IMR-90 (cell line): ENCODE measurements around the gene NKAIN2. TPM values are rescaled to one million over a fixed set of nuclear protein-coding genes. Genes with fewer than 3 reads are reported as not detected.

Experiments
- ATAC-seq: fragments of 200-7000 bp; cut with Tn5 transposase; 2 replicates; pipeline ENCODE4 v1.9.1; 2020; ENCODE audit warnings: low read depth, mild to moderate bottlenecking, moderate library complexity
- BruUV-seq: library from RNA; stranded (reverse); fragments of 400-500 nt; replicated peaks from 2 replicates; lab custom pipeline; 2021; lab: Mats Ljungman, UMichigan
- CTCF ChIA-PET: fragments of 300-600 bp; formaldehyde crosslinking; extraction: SDS; loops from one replicate; lab custom pipeline; 2021; ENCODE audit warnings: antibody characterized with exemption; lab: Yijun Ruan, JAX
- POLR2A ChIA-PET: fragments of 300-600 bp; sonication (Branson Sonifier 250); formaldehyde crosslinking; loops from one replicate; lab custom pipeline; 2022; ENCODE audit warnings: antibody characterized with exemption; ENCODE audit not compliant: unreplicated experiment; lab: Charles Lee
- DNase-seq: peaks from one replicate; pipeline ENCODE4 v3.0.0; 2013
- H2AFZ ChIP-seq: replicated peaks from 2 replicates; pipeline ENCODE3; 2013; ENCODE audit warnings: low read length, mild to moderate bottlenecking; ENCODE audit not compliant: poor library complexity
- H2AK5ac ChIP-seq: 2 replicates; pipeline ENCODE4 v1.6.1; 2013; ENCODE audit warnings: low read depth, low read length, inconsistent platforms
- H2AK9ac ChIP-seq: replicated peaks from 2 replicates; pipeline ENCODE3; 2013; ENCODE audit warnings: mild to moderate bottlenecking, low read depth, low read length, moderate library complexity; ENCODE audit not compliant: poor library complexity
- H2BK120ac ChIP-seq: 2 replicates; pipeline ENCODE4 v1.6.1; 2013; ENCODE audit warnings: low read depth, low read length, inconsistent platforms
- H2BK15ac ChIP-seq: 3 replicates; pipeline ENCODE4 v1.6.1; 2013; ENCODE audit warnings: low read depth, low read length, inconsistent platforms
- H2BK20ac ChIP-seq: 2 replicates; pipeline ENCODE4 v1.6.1; 2013; ENCODE audit warnings: low read depth, mild to moderate bottlenecking, inconsistent platforms, low read length, moderate library complexity
- H2BK5ac ChIP-seq: 2 replicates; pipeline ENCODE4 v1.6.1; 2013; ENCODE audit warnings: mild to moderate bottlenecking, low read depth, low read length, inconsistent platforms; ENCODE audit not compliant: poor library complexity, severe bottlenecking
- H3K14ac ChIP-seq: replicated peaks from 2 replicates; pipeline ENCODE4 v1.6.1; 2013; ENCODE audit warnings: low read depth, low read length, inconsistent platforms
- H3K18ac ChIP-seq: 2 replicates; pipeline ENCODE4 v1.6.1; 2013; ENCODE audit warnings: low read depth, low read length, control low read depth
- H3K23ac ChIP-seq: 2 replicates; pipeline ENCODE4 v1.6.1; 2013; ENCODE audit warnings: low read depth, low read length, inconsistent platforms
- H3K27ac ChIP-seq: 2 replicates; pipeline ENCODE4 v1.5.1; 2013; ENCODE audit warnings: mild to moderate bottlenecking, control low read depth, low read length; ENCODE audit not compliant: insufficient read depth
- H3K27me3 ChIP-seq: 2 replicates; pipeline ENCODE4 v1.6.1; 2013; ENCODE audit warnings: low read length; ENCODE audit not compliant: control insufficient read depth, insufficient read depth
- H3K36me3 ChIP-seq: 2 replicates; pipeline ENCODE4 v1.6.1; 2013; ENCODE audit warnings: low read length, mixed read lengths; ENCODE audit not compliant: control insufficient read depth, insufficient read depth
- H3K4ac ChIP-seq: 2 replicates; pipeline ENCODE4 v1.6.1; 2013; ENCODE audit warnings: low read depth, low read length, inconsistent platforms
- H3K4me1 ChIP-seq: 2 replicates; pipeline ENCODE4 v1.6.1; 2013; ENCODE audit warnings: low read length, mixed read lengths; ENCODE audit not compliant: control insufficient read depth, insufficient read depth
- H3K4me2 ChIP-seq: 2 replicates; pipeline ENCODE4 v1.6.1; 2013; ENCODE audit warnings: low read depth, mild to moderate bottlenecking, control low read depth, low read length, moderate library complexity
- H3K4me3 ChIP-seq: 2 replicates; pipeline ENCODE4 v1.5.1; 2013; ENCODE audit warnings: low read depth, mild to moderate bottlenecking, control low read depth, low read length, moderate library complexity; ENCODE audit not compliant: insufficient read depth
- H3K56ac ChIP-seq: 2 replicates; pipeline ENCODE4 v1.6.1; 2013; ENCODE audit warnings: low read length, inconsistent platforms; ENCODE audit not compliant: insufficient read depth; ENCODE audit errors: extremely low read depth
- H3K79me1 ChIP-seq, 2 experiments: 2 replicates each; pipeline ENCODE4 v1.6.1; 2013; ENCODE audit warnings: low read length in 2 of 2, inconsistent platforms in 1 of 2, low read depth in 1 of 2
- H3K9ac ChIP-seq: 2 replicates; pipeline ENCODE4 v1.6.1; 2013; ENCODE audit warnings: low read depth, low read length, control low read depth
- H3K9me1 ChIP-seq: 2 replicates; pipeline ENCODE4 v1.6.1; 2013; ENCODE audit warnings: low read length, inconsistent platforms; ENCODE audit not compliant: insufficient read depth
- H3K9me3 ChIP-seq: 2 replicates; pipeline ENCODE4 v1.6.1; 2013; ENCODE audit warnings: low read length; ENCODE audit not compliant: control insufficient read depth, insufficient read depth
- H4K20me1 ChIP-seq: 2 replicates; pipeline ENCODE4 v1.6.1; 2013; ENCODE audit warnings: low read length, inconsistent platforms; ENCODE audit not compliant: insufficient read depth
- H4K5ac ChIP-seq: 2 replicates; pipeline ENCODE4 v1.6.1; 2013; ENCODE audit warnings: mild to moderate bottlenecking, low read depth, low read length, control low read depth
- H4K8ac ChIP-seq, 2 experiments: 2 replicates each; pipeline ENCODE4 v1.6.1; 2013; ENCODE audit warnings: low read depth in 2 of 2, low read length in 2 of 2, control low read depth in 1 of 2, inconsistent platforms in 1 of 2
- H4K91ac ChIP-seq: 2 replicates; pipeline ENCODE4 v1.6.1; 2013; ENCODE audit warnings: low read depth, low read length, inconsistent platforms; ENCODE audit not compliant: insufficient read depth
- BHLHE40 ChIP-seq: fragments of 150-350 bp; IDR thresholded peaks from 2 replicates; pipeline ENCODE4 v1.6.1; 2016; ENCODE audit warnings: mild to moderate bottlenecking, low read depth, low read length
- CEBPB ChIP-seq: IDR thresholded peaks from 2 replicates; pipeline ENCODE4 v1.6.1; 2012; ENCODE audit warnings: low read depth, low read length, improper control_type of control experiment
- CHD1 ChIP-seq: IDR thresholded peaks from 2 replicates; pipeline ENCODE4 v1.6.1; 2012; ENCODE audit warnings: low read depth, low read length, improper control_type of control experiment
- CTCF ChIP-seq: conservative IDR thresholded peaks from 2 replicates; pipeline ENCODE4 v1.5.1; 2012; ENCODE audit warnings: mild to moderate bottlenecking, low read depth, low read length, improper control_type of control experiment
- FOS ChIP-seq: fragments of 150-350 bp; IDR thresholded peaks from 2 replicates; pipeline ENCODE4 v1.6.1; 2016; ENCODE audit warnings: low read depth, low read length
- MAFK ChIP-seq: IDR thresholded peaks from 2 replicates; pipeline ENCODE4 v1.6.1; 2012; ENCODE audit warnings: low read depth, low read length, improper control_type of control experiment
- MAZ ChIP-seq: IDR thresholded peaks from 2 replicates; pipeline ENCODE4 v1.6.1; 2012; ENCODE audit warnings: low read depth, mild to moderate bottlenecking, low read length, improper control_type of control experiment, moderate library complexity, borderline replicate concordance
- MXI1 ChIP-seq: IDR thresholded peaks from 2 replicates; pipeline ENCODE4 v1.6.1; 2012; ENCODE audit warnings: low read depth, mild to moderate bottlenecking, low read length, moderate library complexity, borderline replicate concordance
- NFE2L2 ChIP-seq: fragments of 150-350 bp; IDR thresholded peaks from 2 replicates; pipeline ENCODE4 v1.6.1; 2016; ENCODE audit warnings: low read depth, mild to moderate bottlenecking, low read length
- POLR2A ChIP-seq: IDR thresholded peaks from 2 replicates; pipeline ENCODE4 v1.6.1; 2012; ENCODE audit warnings: mild to moderate bottlenecking, low read depth, low read length
- RAD21 ChIP-seq: IDR thresholded peaks from 2 replicates; pipeline ENCODE4 v1.6.1; 2012; ENCODE audit warnings: low read length, improper control_type of control experiment
- RCOR1 ChIP-seq: IDR thresholded peaks from 2 replicates; pipeline ENCODE4 v1.6.1; 2012; ENCODE audit warnings: mild to moderate bottlenecking, low read length, improper control_type of control experiment; ENCODE audit not compliant: insufficient replicate concordance
- RFX5 ChIP-seq: IDR thresholded peaks from 2 replicates; pipeline ENCODE4 v1.8.0; 2012; ENCODE audit warnings: low read depth, mild to moderate bottlenecking, low read length, moderate library complexity
- SMC3 ChIP-seq: fragments of 150-350 bp; IDR thresholded peaks from 2 replicates; pipeline ENCODE4 v1.6.1; 2016; ENCODE audit warnings: low read depth, mild to moderate bottlenecking, antibody characterized with exemption, low read length, moderate library complexity
- WGBS, 2 experiments: methylation state at CpG; one replicate each; pipeline versions ENCODE4 v1.1.5 to v1.1.7; 2013; ENCODE audit warnings: missing lambda C conversion rate in 2 of 2; ENCODE audit not compliant: insufficient read length in 1 of 2; ENCODE audit errors: extremely low coverage in 2 of 2; 5-methylcytosine and 5-hydroxymethylcytosine counted together
- dilution Hi-C: fragments of 300-500 bp; cut with HindIII; formaldehyde crosslinking; loops from one replicate; pipeline ENCODE4 v1.14.3; 2018; ENCODE audit warnings: low sequenced_read_pairs; ENCODE audit not compliant: unreplicated experiment
- in situ Hi-C: fragments of 300-500 bp; cut with MboI; formaldehyde crosslinking; loops from 3 replicates; pipeline ENCODE4 v1.14.3; 2019; ENCODE audit warnings: low sequenced_read_pairs, inconsistent platforms, mixed read lengths
- intact Hi-C: fragments of 100-400 bp; cut with micrococcal nuclease; formaldehyde crosslinking; loops from 2 replicates; pipeline ENCODE4 v1.10.0; 2022
- polyA plus RNA-seq, 3 experiments: library from polyadenylated mRNA; depleted of rRNA; stranded (reverse); fragments of >200 nt; gene quantifications; 2 replicates each; pipeline ENCODE4 v1.2.3, GENCODE V29; 2012; ENCODE audit warnings: low replicate concordance in 1 of 3
- total RNA-seq: library from RNA; depleted of rRNA; stranded (reverse); fragments of >200 nt; gene quantifications from 2 replicates; pipeline ENCODE4 v1.2.3, GENCODE V29; 2012
- TF ChIP-seq, protein P1 (sequence below): fragments of 150-350 bp; IDR thresholded peaks from 2 replicates; pipeline ENCODE4 v1.6.1; 2016; ENCODE audit warnings: low read depth, mild to moderate bottlenecking, low read length, moderate library complexity, borderline replicate concordance
- TF ChIP-seq, protein P2 (sequence below): fragments of 150-350 bp; IDR thresholded peaks from 2 replicates; pipeline ENCODE4 v1.6.1; 2017; ENCODE audit warnings: mild to moderate bottlenecking, antibody characterized with exemption, low read length, low read depth

NKAIN2 gene
- total and polyA plus RNA-seq, 2 of the 4 experiments (the other 2 are of a cell fraction) = not detected

DNA sequence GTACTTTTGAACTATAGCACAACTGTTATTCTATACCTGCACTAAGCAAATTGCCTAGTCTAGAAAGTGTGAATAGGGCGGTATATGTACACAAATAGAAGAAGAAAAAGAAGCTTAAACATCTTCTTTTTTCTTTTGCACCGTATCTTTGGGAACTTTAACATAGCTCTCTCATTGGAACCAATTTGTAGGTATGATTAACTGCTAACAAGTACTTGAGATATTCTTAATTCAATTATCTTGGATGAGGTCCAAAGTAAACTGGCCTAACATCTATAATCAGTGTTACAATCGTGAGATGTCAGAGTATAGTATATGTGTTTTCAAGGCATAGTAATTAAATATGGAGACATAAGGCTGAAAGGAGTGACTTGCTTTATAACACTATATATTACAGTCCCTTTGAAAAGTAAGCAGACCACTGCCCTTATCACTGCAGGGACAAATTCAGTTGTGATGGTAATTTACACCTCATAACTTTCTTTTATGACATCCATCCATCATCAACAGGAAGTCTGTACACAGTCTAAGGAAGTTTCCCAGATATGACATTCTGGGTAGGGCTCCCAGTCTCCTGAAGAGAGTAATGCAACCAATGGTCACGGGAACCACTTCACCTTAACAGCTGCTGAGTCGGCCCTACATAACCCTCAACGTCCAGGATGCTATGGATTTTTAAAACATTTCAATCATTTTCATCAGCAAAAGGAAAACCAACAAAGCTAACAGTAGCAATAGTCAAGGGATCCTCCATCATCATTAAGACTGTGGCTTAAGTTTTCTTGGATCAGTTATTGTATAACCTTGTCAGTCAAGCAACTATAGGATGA lies 37.6 kb downstream of the NKAIN2 start:
- Histone ChIP-seq H3K27ac (no peak overlapping the region), H4K20me1 (no peaks in the 10 kb centered on the region), H3K23ac (no peak overlapping the region), H3K9ac (no peak overlapping the region), H3K56ac (no peak overlapping the region), H4K8ac (no peak overlapping the region), H3K36me3 (no peaks in the 10 kb centered on the region), H2AFZ (no peak overlapping the region), H2AK9ac (no peak overlapping the region), H3K4me1 (no peaks in the 10 kb centered on the region), H4K5ac (no peak overlapping the region), H2BK15ac (no peak overlapping the region), H3K18ac (no peak overlapping the region), H3K4me3 (no peak overlapping the region), H3K4ac (no peak overlapping the region), H4K91ac (no peak overlapping the region), H2AK5ac (no peak overlapping the region), H3K9me3 (no peaks in the 10 kb centered on the region), H2BK20ac (no peak overlapping the region), H2BK5ac (no peak overlapping the region), H3K14ac (no peak overlapping the region), H3K79me1 (no peaks in the 10 kb centered on the region), H3K9me1 (no peaks in the 10 kb centered on the region), H3K4me2 (no peak overlapping the region), H2BK120ac (no peak overlapping the region), H3K27me3 (no peaks in the 10 kb centered on the region)
- no CpG with 5 or more reads among the region's 6 CpGs for WGBS, 2 experiments
- TF ChIP-seq, protein P1, sequence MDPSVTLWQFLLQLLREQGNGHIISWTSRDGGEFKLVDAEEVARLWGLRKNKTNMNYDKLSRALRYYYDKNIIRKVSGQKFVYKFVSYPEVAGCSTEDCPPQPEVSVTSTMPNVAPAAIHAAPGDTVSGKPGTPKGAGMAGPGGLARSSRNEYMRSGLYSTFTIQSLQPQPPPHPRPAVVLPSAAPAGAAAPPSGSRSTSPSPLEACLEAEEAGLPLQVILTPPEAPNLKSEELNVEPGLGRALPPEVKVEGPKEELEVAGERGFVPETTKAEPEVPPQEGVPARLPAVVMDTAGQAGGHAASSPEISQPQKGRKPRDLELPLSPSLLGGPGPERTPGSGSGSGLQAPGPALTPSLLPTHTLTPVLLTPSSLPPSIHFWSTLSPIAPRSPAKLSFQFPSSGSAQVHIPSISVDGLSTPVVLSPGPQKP = no peak
- no peak for TF ChIP-seq MXI1
- TF ChIP-seq CTCF = no peak
- no peak for TF ChIP-seq RCOR1
- TF ChIP-seq BHLHE40 = no peak
- TF ChIP-seq RFX5 = no peak
- no peak for TF ChIP-seq MAZ
- no peak for TF ChIP-seq NFE2L2
- no peak for TF ChIP-seq CEBPB
- TF ChIP-seq RAD21 = no peak
- no peak for TF ChIP-seq POLR2A
- TF ChIP-seq, protein P2, sequence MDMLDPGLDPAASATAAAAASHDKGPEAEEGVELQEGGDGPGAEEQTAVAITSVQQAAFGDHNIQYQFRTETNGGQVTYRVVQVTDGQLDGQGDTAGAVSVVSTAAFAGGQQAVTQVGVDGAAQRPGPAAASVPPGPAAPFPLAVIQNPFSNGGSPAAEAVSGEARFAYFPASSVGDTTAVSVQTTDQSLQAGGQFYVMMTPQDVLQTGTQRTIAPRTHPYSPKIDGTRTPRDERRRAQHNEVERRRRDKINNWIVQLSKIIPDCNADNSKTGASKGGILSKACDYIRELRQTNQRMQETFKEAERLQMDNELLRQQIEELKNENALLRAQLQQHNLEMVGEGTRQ = no peak
- no peak for TF ChIP-seq MAFK
- no peak for TF ChIP-seq FOS
- no peak for TF ChIP-seq CHD1
- TF ChIP-seq SMC3 = no peak
- dilution Hi-C loops (no loop called here), in situ Hi-C loops (no loop called here), intact Hi-C loops (no loop called here)
- CTCF ChIA-PET = no interaction called here
- BruUV-seq = no TSS peak
- ATAC-seq (no peak), DNase-seq (no peak)
- POLR2A ChIA-PET = no interaction called here
